NCI-H1092 treated with DMSO at 0.1 percent for 48 hours (cell line): ENCODE data around the gene STAC2.

Experiments used
- DNase-seq: peaks from one replicate; lab custom pipeline; 2025; lab: John Stamatoyannopoulos, UW

Gene STAC2

DNA sequence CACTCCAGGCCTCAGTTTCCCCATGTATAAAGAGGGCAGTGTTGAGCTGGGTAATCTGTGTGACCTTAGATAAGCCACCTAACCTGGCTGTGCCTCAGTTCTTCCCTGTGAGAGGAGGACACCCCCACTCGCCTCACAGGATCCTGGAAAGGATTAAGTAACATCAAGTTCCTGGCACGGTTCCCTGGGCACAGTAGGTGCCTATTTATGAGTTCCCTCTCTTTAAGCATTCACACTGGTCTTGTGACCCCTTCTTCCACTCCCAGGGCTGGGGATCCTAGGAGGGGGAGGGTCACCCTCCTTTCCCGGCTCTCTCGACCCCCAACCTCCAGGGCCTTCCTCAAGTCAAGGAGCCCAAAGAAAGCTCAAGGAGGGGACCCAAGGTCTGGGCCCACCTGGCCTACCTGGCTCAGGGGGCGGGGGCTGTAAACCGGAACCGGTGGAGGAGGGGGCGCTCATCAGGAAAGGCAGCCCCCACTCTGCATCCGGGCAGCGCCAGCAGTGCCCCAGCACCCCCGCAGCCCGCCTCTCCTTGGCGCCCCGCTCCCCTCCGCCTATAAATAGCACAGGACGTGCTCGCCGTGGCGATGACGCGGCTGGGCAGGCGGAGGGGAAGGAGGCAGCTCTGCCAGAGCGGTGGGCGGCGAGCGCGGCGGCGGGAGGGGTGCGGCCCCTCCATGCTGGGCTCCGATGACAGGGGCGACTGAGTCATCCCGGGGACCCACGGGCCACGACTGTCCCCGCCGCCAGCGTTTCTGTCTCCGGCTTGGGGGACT, 16.2 kb downstream of the STAC2 start:
- peak; percentile 7 for DNase-seq

DNA sequence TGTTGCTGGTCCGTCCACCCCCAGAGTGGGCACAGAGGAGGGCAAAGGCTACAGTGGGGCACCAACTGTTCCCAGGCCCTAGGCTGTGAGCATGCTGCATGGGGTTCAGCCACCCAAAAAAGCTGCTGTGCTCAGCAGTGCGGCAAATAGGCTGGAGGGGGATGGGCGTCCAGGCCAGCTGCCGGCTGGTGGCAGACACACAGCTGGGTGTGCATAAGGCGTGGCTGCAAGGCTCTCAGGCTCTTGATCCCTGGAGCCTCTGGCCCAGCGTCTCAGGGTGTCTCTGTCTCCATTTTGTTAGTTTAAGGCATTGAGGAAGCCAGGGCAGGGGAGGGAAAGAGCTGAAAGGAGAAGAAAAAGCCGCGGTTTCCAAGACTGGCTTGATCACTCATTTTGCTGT, 16.9 kb downstream of the STAC2 start:
- peak; percentile 2 for DNase-seq

DNA sequence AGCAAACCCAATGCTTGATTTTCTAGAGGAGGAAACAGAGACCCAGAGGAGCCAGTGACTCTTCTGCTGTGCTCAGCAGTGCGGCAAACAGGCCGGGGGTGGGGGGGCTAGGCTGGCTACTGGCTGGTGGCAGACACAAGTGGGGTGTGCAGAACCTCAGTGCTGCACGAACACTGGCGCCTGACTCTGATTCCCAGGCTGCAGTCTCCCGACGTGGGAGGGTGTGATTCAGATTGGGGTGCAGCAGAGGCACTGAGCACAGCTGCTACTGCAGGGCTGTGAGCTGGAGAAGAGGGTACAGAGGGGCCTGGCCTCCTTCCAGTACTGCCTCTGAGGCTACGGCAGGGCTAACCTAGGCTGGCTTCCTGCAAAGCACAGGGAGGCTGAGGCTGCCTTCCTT, 17.6 kb downstream of the STAC2 start:
- no peak for DNase-seq

DNA sequence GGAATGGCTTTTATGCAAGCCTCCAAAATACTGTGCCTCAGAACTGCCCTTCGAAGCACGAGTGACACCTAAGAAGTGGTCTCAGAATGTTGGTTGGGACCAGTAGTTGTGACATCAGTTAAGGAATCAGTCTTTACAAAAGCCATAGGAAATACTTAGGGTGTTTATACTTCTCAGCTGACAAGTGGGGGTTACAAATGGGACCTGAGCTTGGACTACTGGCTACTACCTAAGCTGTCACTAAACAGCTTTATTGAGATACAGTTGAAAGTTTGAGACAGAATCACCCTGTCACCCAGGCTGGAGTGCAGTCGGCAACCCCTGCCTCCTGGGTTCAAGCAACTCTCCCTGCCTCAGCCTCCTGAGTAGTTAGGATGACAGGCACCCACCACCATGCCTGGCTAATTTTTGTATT, 20.6 kb downstream of the STAC2 start:
- no peak for DNase-seq

DNA sequence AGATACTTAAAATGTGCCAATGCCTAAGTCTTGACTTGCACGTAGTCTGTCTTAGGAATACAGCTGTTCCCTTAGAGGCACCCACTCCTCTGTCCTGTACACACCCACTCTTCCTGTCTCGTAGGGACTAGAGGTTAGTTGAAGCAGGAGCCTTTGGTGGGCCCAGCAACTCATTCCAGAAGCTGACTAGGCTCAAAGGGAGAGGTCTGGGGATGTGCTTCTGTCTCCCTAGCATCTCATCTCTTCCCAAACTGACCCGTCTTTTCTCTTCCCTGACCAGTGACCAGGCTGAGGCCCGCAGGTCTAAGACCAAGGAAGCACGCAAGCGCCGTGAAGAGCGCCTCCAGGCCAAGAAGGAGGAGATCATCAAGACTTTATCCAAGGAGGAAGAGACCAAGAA, 21.5 kb downstream of the STAC2 start:
- no peak for DNase-seq

DNA sequence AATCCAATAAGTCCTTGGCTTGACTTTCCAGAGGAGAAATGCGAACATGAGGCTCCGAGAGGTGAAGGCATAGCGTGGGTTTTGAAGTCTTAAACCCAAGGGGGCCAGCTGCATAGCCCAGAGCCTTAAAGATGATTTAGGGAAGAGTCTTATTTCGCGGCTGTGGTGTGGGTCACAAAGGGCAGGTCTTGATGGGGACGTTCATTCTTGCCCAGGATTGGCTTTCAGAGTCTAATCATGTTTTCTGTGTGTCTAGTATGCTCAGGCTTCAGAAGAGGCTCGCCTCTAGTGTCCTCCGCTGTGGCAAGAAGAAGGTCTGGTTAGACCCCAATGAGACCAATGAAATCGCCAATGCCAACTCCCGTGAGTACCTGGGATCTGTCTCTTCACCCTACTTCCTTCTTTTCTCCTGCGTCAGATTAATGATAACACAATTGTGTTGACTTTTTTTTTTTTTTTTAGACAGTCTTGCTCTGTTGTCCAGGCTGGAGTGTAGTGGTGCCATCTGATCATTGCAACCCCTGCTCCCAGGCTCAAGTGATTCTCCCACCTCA, 24.7 kb downstream of the STAC2 start:
- no peak for DNase-seq

DNA sequence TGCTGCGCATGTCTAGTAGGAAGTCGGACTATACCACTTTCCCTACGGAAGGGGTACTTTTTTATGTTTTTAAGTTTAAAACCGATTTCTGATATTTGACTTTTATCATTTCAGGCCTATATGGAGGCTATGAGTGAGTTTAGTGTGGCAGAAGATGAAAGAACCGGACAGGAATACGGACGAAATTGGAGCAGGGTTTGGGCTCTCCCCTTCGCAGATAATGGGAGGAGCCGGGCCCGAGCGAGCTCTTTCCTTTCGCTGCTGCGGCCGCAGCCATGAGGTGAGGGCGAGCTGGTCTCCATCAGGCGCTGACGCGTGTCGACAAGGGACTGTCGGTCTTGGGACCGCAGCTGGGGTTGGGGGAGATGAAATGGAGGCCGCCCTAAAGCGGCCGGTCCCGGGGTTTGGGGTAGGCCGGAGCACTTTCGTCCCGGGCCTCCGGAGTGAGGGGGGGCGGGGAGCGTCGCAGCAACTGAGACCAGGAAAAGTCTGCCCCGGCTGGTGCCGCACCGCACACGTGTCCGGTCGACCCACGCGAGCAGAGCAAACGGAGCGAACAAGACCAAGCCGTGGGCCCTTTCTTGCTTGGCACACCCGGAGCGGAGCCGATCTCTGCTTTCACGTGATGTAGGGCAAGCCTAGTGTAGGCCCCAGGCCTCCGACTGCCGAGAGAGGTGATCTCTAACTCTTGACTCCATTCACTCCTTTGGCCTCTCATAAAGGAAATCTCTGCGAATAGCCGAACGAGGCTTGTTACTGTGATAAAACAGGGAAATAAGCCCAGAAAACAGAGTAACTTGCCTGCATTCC, 25.5 kb downstream of the STAC2 start, which contains the start of gene RPL19:
RPL19 (plus strand) TSS at position 214 of the 810 bp plus-strand sequence; CDS start at position 276, 62 bp downstream.
- no peak for DNase-seq

DNA sequence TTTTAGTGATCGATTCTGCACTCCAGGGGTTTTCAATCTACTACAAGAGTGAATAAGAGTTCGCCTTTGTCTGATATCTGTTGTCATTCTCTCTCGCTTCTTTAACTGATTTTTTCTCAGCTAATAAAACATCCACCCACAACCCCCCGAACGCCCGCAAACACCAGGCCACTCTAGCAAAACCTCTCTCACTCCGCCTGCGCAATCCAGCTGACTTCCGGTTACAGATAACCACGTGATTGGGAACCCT, 26.0 kb downstream of the STAC2 start:
- DNase-seq: peak; percentile 97

DNA sequence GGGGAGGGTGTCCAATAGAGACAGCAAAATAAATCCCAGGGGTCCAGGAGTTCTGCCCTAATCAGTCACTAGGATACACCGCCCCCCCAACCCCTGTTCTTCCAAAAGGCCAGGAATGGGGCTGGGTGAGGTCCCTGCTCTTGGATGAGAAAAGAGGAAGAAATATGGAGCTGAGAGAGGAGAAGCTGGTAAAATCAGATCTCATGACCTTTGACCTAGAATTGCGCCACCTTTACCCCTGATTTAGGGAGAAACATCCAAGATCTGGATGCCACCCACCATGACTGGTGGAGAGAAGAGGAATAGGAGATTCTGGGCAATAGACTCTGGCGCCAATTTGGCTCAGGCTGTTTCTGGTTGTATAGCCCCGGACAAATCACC, 27.6 kb downstream of the STAC2 start:
- DNase-seq: no peak

DNA sequence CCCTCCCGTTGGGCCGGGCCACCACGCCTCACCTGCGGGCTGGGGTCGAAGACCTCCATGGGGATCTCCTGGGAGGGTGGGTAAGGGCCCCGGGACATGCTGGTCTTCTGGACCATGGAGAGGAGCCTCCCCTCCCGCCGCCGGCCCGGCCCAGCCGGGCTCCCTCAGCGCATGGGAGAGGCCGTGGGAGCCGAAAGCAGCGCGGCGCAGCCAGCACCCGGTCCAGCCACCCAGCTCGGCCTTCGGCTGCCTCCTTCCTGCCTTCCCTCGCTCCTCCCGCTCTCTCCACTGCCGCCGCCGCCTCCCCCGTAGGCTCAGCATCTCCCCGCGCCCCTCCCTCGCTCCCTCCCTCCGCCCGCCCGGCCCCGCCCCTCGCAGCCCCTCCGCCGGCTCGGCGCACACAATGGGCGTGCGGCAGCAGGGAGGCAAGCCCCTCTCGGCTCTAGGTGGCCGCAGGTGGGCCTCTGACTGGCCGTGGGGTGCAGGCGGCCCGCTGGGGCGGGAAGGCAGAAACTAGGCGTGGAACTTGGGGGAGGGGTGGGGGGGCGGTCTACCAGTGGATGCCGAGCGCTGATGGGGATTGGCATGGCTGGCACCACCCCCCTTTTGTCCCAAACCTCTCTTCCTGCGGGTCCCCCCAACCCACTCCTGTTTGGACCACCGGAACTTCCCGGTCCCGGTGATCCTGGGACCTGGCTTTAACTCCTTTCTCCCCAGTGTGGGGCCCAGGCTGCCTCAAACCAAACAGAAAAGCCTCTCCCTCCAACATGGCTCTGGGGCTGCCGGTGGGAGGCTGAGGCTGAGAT, 28.2 kb downstream of the STAC2 start, which contains the start of gene CACNB1:
CACNB1 (minus strand) TSS at position 290 of the 806 bp plus-strand sequence; CDS start at position 116, 174 bp downstream.
- DNase-seq: peak; percentile 77

DNA sequence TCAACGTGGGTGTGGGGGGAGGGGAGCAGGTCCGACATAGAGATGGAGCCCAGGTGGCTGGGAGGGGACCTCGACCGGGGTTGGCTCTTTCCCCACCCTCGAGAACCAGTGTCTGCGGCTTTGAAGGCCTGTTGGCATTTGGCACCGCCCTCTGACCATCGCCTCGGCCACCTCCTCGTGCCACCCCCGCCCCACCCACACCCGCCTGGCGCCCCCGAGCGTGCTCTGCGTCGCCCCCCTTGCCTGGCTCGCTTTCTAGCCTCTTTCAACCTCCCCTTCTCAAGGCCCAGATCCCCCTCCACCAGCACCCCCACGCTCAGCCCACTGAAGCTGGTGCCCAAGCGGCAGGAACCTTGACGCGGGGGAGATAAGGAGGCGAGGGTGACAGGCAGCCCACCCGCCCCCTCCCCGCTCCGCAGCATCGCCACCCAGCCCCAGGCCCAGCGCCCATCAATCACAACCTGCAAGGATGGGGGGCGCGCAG, 28.9 kb downstream of the STAC2 start:
- peak; percentile 10 for DNase-seq

DNA sequence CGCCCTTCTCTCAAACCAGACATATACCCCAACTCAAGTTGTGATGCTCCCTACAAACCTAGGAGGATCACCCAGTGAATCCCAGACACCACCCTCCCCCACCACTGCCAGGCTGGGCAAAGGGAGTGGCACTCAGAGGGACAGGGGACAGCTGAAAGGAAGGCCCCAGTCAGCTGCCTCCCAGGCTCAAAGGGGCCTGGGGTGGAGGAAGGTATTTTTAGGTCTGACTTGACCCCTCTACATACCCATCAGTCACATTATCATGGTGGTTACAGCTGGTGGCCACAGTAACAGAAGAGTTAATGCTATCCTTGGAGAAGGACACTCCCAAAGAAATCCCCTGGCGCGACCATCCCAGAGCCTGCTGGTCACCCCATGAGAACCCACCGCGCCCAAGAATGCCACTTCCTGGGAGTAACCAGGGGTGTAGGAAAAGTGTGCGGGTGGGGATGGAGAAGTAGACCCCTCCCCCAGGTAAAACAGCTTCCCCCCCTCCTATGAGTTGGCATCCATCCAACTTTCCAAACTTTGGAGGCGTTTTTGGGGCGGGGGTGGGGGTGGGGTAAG, 29.4 kb downstream of the STAC2 start:
- no peak for DNase-seq

DNA sequence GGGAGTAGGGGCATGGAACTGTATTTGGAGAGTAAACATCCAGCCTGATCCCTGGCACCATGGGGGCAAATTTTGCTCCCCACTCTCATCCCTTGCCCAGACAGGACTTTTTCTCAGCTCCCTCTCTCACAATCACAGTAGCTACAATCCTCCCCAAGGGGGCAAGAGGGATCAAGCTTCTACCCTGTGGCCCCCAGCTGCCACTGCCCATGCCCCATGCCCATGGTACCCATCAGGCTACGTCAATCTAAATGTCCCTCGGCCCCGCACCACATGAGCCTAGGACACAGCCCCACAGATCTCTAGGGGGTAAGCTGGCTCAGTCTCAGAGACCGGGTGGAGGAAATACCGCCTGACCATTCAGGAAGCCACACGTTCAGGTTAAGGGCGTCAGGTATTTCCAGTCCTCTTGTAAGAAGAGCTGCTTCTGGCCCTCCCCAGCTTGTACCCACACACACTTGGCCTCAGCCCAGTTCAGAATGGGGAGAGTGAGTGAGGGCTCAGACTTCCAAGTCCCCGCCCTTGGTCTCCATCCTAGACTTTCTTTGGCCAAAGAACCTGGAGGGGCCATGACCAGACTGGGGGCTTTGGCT, 30.1 kb downstream of the STAC2 start:
- no peak for DNase-seq

DNA sequence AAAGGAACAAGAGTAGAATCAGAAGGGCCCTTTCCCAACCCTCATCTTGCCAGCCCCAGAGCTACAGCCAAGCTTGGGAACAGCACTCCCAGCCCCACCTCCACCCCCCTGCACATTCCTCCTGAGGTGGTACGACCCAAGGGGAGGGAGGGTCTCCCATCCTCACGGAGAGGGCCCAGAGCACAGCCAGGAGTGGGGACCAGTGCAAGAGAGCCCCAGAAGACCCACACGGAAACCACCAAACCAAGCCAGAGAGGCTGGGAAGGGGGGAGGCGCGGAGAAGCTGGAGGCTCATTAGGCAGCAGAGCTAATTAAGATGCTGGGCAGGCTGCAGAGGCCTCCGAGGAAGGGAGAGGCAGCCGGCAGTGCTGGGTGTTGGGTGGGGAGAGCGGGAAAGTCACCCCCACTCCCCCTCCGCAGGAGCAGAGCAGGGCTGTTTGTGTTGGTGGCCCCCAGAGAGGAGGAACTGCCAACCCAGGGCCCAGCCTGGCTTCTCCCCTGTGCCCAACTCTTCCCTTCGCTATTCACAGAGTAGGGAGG, 30.7 kb downstream of the STAC2 start:
- DNase-seq: no peak

DNA sequence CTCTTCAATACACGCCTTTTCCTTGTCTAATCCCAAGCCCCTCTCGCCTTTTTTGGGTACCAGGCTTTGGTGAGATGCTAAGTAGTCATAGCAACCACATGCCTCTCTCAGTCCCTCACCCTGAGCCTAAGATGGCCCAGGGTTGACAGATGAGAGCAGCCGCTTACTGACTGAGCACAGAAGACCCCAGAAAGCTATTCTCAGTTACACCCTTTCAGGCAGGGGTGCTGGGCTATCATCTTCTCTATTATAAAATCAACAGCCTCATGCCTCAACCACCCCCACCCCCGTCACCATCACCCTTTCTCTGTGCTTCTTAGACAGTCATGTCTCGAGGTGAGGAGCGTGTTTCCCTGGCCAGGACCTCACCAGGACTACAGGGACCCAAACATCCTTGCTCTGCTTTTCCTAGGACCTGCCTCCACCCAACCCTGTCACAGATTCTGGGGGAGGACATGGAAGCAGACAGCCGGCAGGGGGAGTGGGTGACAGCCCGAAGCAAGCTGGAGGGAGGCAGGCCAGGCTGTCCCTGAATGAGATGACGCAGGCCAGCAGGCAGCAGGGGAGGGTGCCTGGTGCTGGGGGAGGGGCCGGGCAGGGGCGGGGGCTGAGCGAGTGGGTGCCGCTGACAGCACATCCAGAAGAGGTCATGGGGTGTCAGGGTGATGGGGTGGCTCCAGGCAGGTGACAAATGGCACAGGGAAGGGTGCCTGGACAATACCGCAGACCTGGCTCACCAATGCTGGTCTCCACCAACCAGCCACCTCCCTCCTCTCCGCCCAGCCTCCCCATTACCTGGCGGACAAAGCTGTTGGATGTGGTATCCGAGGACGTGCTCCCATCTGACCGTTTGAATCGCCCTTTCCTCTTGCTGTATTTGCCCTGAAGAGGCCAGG, 31.4 kb downstream of the STAC2 start:
- DNase-seq: no peak

DNA sequence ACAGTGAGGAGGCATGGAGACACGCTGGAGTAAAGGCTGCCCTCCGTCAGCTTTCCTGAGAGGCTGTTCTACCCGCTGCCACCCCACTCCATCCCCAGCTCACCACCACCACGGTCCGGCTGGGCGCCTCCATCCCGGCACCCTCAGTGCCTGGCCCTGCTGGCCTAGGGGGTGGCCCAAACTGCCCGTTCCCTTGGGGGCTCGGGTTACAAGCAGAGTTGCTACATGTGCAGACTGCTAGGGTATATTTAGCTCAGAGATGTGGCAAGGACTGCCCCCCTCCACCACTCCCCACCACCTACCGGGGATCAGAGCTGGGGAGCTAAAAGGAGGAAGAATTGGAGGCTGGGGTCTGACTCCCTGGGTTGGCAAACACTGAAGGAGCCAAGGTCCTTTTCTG, 32.4 kb downstream of the STAC2 start:
- no peak for DNase-seq

DNA sequence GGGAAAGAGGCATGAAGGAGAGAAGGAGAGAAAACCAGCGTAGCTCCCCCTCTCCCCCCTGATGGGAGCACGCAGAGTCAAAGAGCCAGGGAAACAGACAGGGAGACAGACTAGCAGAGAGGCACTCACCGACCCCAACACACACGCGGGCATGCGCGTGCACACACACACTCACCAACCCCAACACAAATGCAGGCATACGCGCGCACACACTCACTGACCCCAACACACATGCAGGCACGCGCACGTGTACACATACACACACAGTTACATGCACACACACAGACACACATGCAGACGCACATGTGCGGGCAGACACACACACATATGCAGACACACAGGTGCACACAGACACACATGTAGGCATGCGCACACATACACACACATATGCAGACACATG, 32.8 kb downstream of the STAC2 start:
- DNase-seq: no peak

DNA sequence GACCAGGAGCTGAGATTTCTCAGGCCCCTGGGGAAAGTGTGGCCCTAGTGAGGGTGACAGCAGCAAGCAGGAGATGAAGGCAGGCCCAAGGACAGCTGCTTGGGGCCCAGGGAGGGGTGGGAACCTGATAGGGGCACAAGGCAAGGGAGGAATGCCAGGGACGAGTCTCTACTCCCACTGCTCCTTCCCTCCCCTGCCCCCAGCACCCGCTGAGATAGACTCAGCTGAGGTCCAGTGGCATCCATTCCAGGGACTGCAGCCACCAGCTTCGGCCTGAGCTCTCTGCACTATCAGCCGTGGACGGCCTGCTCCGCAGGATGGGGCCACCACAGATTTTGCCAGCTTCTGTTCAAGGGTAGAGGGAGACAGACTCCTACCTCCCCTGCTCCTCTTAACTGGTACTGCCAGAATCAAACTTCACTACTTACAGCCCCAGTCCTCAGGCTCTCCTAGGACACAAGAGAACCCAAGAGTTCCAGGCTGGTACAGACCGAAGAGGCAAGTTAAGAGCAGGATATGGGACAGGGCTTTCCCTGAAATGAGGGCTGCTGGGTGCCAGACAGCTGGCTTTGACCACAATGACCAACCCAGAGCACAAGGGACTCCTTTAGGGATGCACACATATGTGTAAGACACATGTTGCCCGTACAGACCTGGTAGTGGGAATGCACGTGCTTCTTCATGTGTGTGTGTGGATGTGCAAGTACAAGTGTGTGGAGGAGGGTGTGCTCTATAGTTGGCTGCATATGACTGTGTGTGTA, 33.8 kb downstream of the STAC2 start:
- DNase-seq: no peak

DNA sequence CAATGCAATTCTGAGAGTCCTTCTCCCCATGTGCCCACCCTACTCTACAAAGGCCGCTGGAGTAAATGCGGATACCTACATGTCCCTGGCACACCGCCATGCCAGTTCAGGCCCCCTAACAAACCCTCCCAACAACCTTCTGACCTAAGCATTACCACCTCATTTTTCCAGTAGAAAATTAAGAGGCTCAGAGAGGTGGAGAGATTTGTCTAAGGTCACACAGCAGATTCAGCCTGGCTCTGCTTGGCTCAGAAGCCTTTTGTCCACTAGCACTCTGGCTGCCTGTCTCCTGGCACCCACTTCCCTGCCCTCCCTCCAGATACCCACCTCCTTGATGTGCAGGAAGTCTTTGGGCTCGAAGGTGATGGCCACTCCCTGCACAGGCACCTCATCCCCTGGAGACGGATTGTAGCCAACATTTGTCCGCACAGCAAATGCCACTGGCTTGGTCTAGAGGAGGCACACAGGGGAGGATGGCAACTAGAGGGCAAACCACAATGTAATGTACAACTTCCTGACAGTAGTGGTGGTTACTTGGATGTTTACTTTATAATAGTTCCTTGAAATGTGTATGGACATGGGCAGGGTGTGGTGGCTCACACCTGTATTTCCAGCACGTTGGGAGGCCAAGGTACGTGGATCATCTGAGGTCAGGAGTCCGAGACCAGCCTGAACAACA, 38.5 kb downstream of the STAC2 start:
- DNase-seq: no peak
